GM19328 (cell line): Measurements from ENCODE around the gene SMG9.

Source experiments
- ATAC-seq: cut with Tn5 transposase; IDR thresholded peaks from one replicate; pipeline ENCODE4 v1.9.1; 2021; ENCODE audit warnings: mild to moderate bottlenecking, moderate library complexity; ENCODE audit not compliant: unreplicated experiment

The SMG9 gene

GRCh38 chr19:43726736-43727592, 27.8 kb downstream of the SMG9 start:
- no peak for ATAC-seq

GRCh38 chr19:43725468-43725867, 29.3 kb downstream of the SMG9 start:
- ATAC-seq, result no peak

GRCh38 chr19:43724896-43725295, 29.9 kb downstream of the SMG9 start:
- no peak for ATAC-seq

GRCh38 chr19:43723588-43723987, 31.2 kb downstream of the SMG9 start:
- ATAC-seq, result no peak

- no peak for ATAC-seq
These were observed 33.2 kb downstream of the SMG9 start for GRCh38 chr19:43721469-43722048.

- ATAC-seq, result no peak
These were observed 33.8 kb downstream of the SMG9 start for GRCh38 chr19:43720936-43721335.

GRCh38 chr19:43719918-43720317, 34.8 kb downstream of the SMG9 start:
- ATAC-seq, result no peak

GRCh38 chr19:43719378-43719868, 35.3 kb downstream of the SMG9 start:
- no peak for ATAC-seq

GRCh38 chr19:43718627-43719377, 36.0 kb downstream of the SMG9 start:
- ATAC-seq, result no peak

GRCh38 chr19:43715776-43716175, 39.0 kb downstream of the SMG9 start, which contains the start of gene IRGC:
Gene IRGC (plus strand): TSS chr19:43716076. CDS start chr19:43718559, 2,483 bp downstream.
- no peak for ATAC-seq

- ATAC-seq, result no peak
These were observed 41.6 kb downstream of the SMG9 start for GRCh38 chr19:43713208-43713607.

GRCh38 chr19:43711751-43712355, 42.9 kb downstream of the SMG9 start:
- ATAC-seq, result no peak

- no peak for ATAC-seq
These were observed 46.0 kb downstream of the SMG9 start for GRCh38 chr19:43708716-43709115.

GRCh38 chr19:43707158-43707712, 47.5 kb downstream of the SMG9 start:
- no peak for ATAC-seq

GRCh38 chr19:43705729-43706128, 49.0 kb downstream of the SMG9 start:
- ATAC-seq, result no peak

GRCh38 chr19:43704002-43704705, 50.6 kb downstream of the SMG9 start:
- ATAC-seq, result no peak

- ATAC-seq, result no peak
These were observed 54.3 kb downstream of the SMG9 start for GRCh38 chr19:43700395-43701000.

- ATAC-seq, result no peak
These were observed 55.0 kb downstream of the SMG9 start for GRCh38 chr19:43699506-43700394.

GRCh38 chr19:43697295-43697694, 57.5 kb downstream of the SMG9 start:
- ATAC-seq, result no peak
